Liver (tissue), 3 donors: ENCODE data around the gene CLTC.

Experiments
- CTCF ChIP-seq: fragments of 150-350 bp; IDR thresholded peaks from 2 replicates; pipeline ENCODE4 v1.5.1; 2017; ENCODE audit warnings: improper control_type of control experiment, low read depth, low read length; ENCODE audit not compliant: missing input control
- EGR1 ChIP-seq, 2 donors: IDR thresholded peaks; 2 replicates each; pipeline ENCODE4 v1.6.1; 2016 to 2018; ENCODE audit warnings: antibody characterized with exemption in 2 of 2, low read depth in 2 of 2
- TAF1 ChIP-seq: conservative IDR thresholded peaks from 2 replicates; pipeline ENCODE4 v1.6.1; 2016; ENCODE audit warnings: antibody characterized with exemption, mild to moderate bottlenecking
- donor health status: healthy.
- donor health status: healthy.

DNA sequence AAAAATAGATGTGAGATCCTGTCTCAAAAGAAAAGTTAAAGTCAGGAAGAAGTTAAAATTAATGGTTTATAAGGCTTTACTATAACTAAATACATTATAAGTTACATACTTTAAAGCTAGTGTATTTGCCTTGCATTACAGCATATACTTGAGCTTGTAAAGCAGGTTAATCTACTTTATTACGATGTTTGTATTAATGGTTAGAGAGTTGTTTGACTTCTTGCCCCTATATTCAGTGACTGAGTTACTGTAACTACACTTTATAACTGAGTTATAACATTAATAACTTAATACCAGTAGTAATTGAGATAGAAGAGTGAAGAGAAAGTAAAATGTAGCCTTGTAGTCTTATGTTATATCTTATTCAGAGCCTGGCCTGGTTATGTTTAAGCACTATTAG, 22.9 kb downstream of the CLTC start:
- TF ChIP-seq EGR1 (IDR thresholded peaks at IDR 0.05; ENCODE audit: low read depth in 2 of 2) = no peak
- no peak for TF ChIP-seq CTCF
- no peak for TF ChIP-seq TAF1
